Nephron progenitor cell (in vitro differentiated cells): ENCODE data around the gene ZNF836.

Experiments used
- DNase-seq: peaks from one replicate; pipeline ENCODE4 v3.0.0; 2021
- H3K27ac Mint-ChIP-seq: 2 replicates; pipeline ENCODE4 v1.8.0; 2021; ENCODE audit warnings: mild to moderate bottlenecking, moderate library complexity, mixed read lengths
- H3K27me3 Mint-ChIP-seq: 2 replicates; pipeline ENCODE4 v1.8.0; 2021; ENCODE audit warnings: mild to moderate bottlenecking, low read depth, mixed read lengths; ENCODE audit not compliant: poor library complexity
- H3K36me3 Mint-ChIP-seq: 2 replicates; pipeline ENCODE4 v1.8.0; 2021; ENCODE audit warnings: low read depth, mixed read lengths
- H3K4me1 Mint-ChIP-seq: 2 replicates; pipeline ENCODE4 v1.8.0; 2021; ENCODE audit warnings: mixed read lengths
- H3K4me3 Mint-ChIP-seq: 2 replicates; pipeline ENCODE4 v1.8.0; 2021; ENCODE audit warnings: mild to moderate bottlenecking, moderate library complexity, mixed read lengths
- H3K9me3 Mint-ChIP-seq: 2 replicates; pipeline ENCODE4 v1.8.0; 2021; ENCODE audit warnings: mild to moderate bottlenecking, moderate library complexity, mixed read lengths
- CTCF ChIP-seq: fragments of 200-600 bp; sonication (generic); IDR thresholded peaks from 2 replicates; pipeline ENCODE4 v1.5.0; 2021; ENCODE audit warnings: antibody characterized with exemption

ZNF836 gene

GRCh38 chr19:52138278-52138982, 33.0 kb downstream of the ZNF836 start:
- Mint-ChIP-seq H3K27ac (peak overlapping the region; percentile 99), H3K4me3 (peak overlapping the region; percentile 97), H3K4me1 (peaks cover 24% of the 10 kb centered on the region), H3K9me3 (peaks cover 89% of the 10 kb centered on the region), H3K36me3 (peaks cover 77% of the 10 kb centered on the region), H3K27me3 (peaks cover 13% of the 10 kb centered on the region)
- peak; percentile 46 for DNase-seq
- TF ChIP-seq CTCF, result no peak

- no peaks in the 10 kb centered on the region for H3K4me1 Mint-ChIP-seq
- TF ChIP-seq CTCF, result no peak
- H3K36me3 Mint-ChIP-seq, result peaks cover 100% of the 10 kb centered on the region
- no peak overlapping the region for H3K4me3 Mint-ChIP-seq
- H3K27me3 Mint-ChIP-seq, result no peaks in the 10 kb centered on the region
- DNase-seq, result no peak
- H3K27ac Mint-ChIP-seq, result no peak overlapping the region
- peaks cover 98% of the 10 kb centered on the region for H3K9me3 Mint-ChIP-seq
These were observed 51.1 kb downstream of the ZNF836 start for GRCh38 chr19:52120286-52120685.

GRCh38 chr19:52115526-52116053, 55.8 kb downstream of the ZNF836 start:
- Mint-ChIP-seq H3K36me3 (peaks cover 96% of the 10 kb centered on the region), H3K27ac (no peak overlapping the region), H3K4me3 (no peak overlapping the region), H3K27me3 (no peaks in the 10 kb centered on the region), H3K4me1 (no peaks in the 10 kb centered on the region), H3K9me3 (peaks cover 98% of the 10 kb centered on the region)
- DNase-seq, result no peak
- TF ChIP-seq CTCF, result no peak

GRCh38 chr19:52114691-52115090, 56.7 kb downstream of the ZNF836 start:
- no peak for TF ChIP-seq CTCF
- no peak overlapping the region for H3K27ac Mint-ChIP-seq
- no peaks in the 10 kb centered on the region for H3K4me1 Mint-ChIP-seq
- peaks cover 91% of the 10 kb centered on the region for H3K36me3 Mint-ChIP-seq
- no peak for DNase-seq
- peaks cover 98% of the 10 kb centered on the region for H3K9me3 Mint-ChIP-seq
- no peak overlapping the region for H3K4me3 Mint-ChIP-seq
- no peaks in the 10 kb centered on the region for H3K27me3 Mint-ChIP-seq

- TF ChIP-seq CTCF, result no peak
- no peak for DNase-seq
- Mint-ChIP-seq H3K4me3 (no peak overlapping the region), H3K4me1 (no peaks in the 10 kb centered on the region), H3K36me3 (peaks cover 70% of the 10 kb centered on the region), H3K27me3 (no peaks in the 10 kb centered on the region), H3K9me3 (peaks cover 98% of the 10 kb centered on the region), H3K27ac (no peak overlapping the region)
These were observed 58.8 kb downstream of the ZNF836 start for GRCh38 chr19:52112624-52113023.

- no peak for TF ChIP-seq CTCF
- H3K9me3 Mint-ChIP-seq, result peaks cover 100% of the 10 kb centered on the region
- H3K4me1 Mint-ChIP-seq, result no peaks in the 10 kb centered on the region
- peaks cover 2% of the 10 kb centered on the region for H3K27me3 Mint-ChIP-seq
- no peak overlapping the region for H3K4me3 Mint-ChIP-seq
- H3K36me3 Mint-ChIP-seq, result peaks cover 57% of the 10 kb centered on the region
- no peak overlapping the region for H3K27ac Mint-ChIP-seq
- DNase-seq, result no peak
These were observed 60.6 kb downstream of the ZNF836 start for GRCh38 chr19:52110780-52111179.
